ENCODE measurements around the gene SDCCAG8. TPM values are rescaled to one million over a fixed set of nuclear protein-coding genes. Genes with fewer than 3 reads are reported as not detected.

The SDCCAG8 gene
- polyA plus RNA-seq, 4 donors, result 32.5 to 47.3 (median 44.0) TPM

- DNase-seq (ENCODE audit: low read depth in 4 of 4, low spot score in 2 of 4), result no peak
Observed at GRCh38 chr1:243475966-243476365, 220.1 kb downstream of the SDCCAG8 start.

- DNase-seq (ENCODE audit: low read depth in 4 of 4, low spot score in 2 of 4), result no peak
Observed at GRCh38 chr1:243477731-243478290, 222.0 kb downstream of the SDCCAG8 start.

DNA sequence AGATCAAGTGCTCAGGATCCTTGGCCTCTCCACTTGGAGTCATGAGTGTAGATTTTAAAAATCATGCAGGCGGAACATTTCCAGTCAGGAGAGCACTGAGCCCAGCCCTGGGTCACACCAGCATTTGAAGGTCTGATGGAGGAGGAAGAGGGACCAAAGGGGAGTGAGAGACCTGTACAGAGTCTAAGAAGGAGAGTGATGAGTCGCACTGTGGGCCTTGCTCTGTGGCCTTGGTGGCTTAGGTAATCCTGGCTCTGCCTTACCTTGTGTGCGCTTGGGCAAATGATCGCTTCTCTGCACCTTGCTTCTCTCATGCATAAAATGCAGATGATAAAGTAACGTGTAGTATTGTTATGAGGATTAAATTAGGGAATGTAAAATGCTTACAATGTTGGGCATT, 225.3 kb downstream of the SDCCAG8 start:
- no peak for DNase-seq (ENCODE audit: low read depth in 4 of 4, low spot score in 2 of 4)

- no peak for DNase-seq (ENCODE audit: low read depth in 4 of 4, low spot score in 2 of 4)
Observed at GRCh38 chr1:243482141-243483022, 226.5 kb downstream of the SDCCAG8 start.

DNA sequence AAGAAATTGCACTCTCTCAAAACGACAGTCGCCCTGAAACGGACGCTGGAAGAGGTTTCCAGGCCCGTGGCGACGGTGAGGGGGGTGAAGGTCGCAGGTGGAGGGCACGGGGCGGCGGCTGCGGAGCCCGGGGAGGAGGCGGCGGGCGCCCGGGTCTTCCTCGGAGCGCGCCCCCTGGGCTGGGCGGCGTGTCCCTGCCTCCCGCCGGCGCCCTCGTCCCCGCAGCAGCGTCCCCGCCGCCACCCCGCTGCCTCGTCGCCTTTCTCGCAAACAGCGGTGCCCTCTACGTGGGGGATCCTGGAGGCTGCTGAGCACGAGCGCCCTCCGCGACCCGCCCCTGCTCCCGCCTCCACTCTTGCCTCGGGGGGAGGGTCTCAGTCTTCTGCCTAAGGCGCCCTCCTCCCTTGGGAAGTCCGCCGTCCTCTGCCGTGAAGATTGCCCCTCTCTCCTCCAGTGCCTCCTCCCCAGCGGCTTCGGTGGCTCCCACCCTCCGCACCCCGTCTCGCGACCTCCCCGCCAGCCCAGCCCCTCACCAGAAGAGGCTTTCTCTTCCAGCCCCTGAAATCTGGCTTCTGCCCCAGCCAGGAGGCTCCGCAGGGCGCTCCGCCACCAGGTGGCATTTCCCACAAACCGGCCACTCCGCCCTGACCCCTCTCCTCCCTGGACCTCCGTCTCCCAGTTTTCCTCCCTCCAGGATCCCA, 227.4 kb downstream of the SDCCAG8 start:
- no peak for DNase-seq (ENCODE audit: low read depth in 4 of 4, low spot score in 2 of 4)

GRCh38 chr1:243483952-243484351, 228.1 kb downstream of the SDCCAG8 start:
- no peak for DNase-seq (ENCODE audit: low read depth in 4 of 4, low spot score in 2 of 4)

GRCh38 chr1:243487036-243487648, 231.3 kb downstream of the SDCCAG8 start:
- no peak for DNase-seq (ENCODE audit: low read depth in 4 of 4, low spot score in 2 of 4)

- DNase-seq (ENCODE audit: low read depth in 4 of 4, low spot score in 2 of 4), result no peak
Observed at GRCh38 chr1:243487649-243488227, 231.9 kb downstream of the SDCCAG8 start.

GRCh38 chr1:243488459-243489157, 232.8 kb downstream of the SDCCAG8 start:
- no peak for DNase-seq (ENCODE audit: low read depth in 4 of 4, low spot score in 2 of 4)

DNA sequence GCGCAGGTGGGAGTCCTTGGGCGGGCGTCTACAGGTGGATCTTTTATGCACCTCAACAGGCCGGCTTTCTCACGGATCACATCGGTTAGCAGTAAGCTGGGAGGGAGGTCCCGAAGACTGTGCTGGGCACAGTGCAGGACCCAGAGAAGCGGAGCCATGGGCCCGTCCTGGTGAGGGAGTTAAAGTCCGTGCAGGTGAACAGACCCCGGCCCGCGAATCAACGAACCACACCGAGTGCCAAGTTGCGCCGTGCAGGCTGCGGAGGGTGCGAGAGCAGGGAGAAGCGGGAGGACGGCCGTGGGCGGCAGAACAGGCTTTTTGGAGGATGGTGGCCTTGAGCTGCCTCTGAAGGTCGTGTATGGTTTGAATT, 233.3 kb downstream of the SDCCAG8 start:
- no peak for DNase-seq (ENCODE audit: low read depth in 4 of 4, low spot score in 2 of 4)

DNA sequence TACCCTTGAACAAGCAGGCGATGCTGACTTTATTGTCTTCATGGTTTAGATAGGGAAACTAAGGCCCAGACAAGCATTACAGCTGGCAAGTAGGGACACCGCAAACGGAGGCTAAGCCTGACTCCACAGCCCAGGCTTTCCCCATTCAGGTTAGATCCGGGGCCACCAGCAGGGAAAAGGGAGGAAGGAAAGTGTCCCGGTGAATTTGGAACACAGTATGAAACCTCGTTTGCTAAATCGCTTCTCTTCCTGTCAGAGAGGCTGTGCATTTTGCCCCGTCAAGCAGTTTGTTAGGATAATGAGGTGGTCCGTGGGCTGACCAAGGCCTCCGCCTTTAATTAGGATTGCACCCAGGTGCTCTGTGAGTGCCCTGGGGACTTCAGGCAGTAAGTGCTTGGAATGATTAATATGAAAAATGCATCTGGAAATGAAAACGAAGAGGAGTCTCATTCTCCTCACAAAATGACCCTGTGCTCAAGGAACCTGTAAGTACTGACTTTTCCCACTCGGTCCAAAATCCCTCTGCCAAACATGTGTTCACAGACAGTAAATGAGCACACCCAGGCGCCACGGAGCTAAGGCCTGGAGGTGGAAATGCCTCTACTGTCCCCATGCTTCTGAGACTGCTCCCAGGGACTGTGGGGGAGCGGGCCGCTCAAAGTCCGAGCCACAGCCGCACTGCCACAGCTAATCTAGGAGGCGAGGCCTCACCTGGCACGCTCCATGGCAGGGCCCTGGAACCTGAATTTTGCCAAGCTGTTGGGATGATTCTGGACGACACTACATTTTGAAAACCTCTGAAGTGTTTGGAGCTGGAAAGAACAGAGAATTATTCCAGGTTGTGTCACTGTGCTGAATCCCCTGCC, 234.1 kb downstream of the SDCCAG8 start:
- no peak for DNase-seq (ENCODE audit: low read depth in 4 of 4, low spot score in 2 of 4)

DNA sequence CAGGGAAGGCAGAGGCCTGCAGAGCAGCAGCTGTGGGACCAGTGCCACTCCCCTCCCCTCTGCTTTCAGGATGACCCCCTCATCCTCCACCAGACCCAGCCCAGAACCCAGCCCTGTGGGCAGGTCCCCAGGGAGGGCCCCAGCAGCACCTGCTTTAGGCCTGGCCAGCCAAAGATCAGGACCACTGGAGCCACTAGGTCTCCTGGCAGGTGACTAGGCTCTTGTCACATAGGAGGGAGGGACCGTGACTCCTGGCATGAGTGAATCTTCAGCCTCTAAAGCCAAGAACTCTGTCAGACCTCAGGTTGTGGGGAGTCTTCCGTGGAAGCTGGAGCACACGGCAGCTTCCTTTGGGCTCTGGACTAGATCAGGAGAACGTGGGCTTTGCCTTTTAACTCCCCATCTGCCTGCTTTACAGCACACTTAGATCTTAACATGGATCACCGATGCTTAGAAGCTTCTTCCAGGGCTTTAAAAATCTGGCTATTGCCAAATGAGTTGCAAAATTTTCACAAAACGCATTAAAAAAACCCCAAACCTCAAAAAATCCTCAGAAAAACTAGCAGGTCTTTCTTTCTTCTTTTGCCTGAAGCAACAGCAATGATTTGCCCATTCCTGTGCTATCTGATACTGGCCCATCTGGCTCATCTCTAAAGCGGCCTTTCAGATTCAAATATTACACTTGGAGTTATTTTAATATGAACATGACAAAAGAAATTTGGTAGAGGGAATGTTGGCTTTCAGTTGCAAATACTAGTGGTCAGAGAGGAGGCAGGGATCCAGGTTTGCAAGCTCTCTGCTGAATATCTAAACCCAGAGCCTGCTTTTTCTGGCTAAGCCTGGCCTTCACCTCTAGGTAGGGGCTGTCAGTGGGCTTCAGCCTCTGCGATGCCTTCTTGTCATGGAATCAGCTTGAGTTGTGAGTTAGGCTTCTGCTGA, 235.2 kb downstream of the SDCCAG8 start:
- DNase-seq (ENCODE audit: low read depth in 4 of 4, low spot score in 2 of 4), result no peak

- DNase-seq (ENCODE audit: low read depth in 4 of 4, low spot score in 2 of 4), result no peak
Observed at GRCh38 chr1:243493156-243494129, 237.6 kb downstream of the SDCCAG8 start.

DNA sequence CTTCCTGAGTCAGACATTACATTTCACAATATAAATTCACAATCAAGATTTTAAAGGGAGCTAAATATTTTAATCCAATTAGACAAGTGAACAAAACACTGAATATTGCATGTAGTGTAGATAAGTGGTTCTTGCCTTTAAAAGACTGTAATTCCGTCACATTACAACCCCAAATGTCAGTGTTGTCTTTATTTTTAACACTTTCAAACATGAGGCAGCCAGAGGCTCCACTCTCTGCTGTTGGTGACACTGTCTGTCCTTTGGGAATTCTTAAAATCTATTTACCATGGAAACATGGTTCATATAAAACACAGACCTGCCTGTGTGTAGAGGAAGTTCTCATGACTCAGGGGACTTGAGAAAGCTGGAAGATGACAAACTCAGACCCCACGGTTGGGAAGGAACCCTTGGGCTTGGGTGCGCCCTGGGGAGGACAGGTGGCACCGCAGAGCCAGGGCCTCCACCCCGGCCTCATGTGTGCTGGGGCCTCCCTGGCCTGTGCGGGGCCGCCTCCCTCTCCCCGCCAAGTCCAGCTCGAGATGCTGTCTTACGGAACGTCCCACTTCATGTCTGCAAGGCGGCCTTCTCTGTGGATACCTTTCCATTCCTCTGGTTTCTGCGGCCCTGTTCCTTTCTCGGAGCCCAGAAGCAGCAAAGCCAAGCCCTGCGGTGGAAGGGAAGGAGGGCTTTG, 239.0 kb downstream of the SDCCAG8 start:
- DNase-seq (ENCODE audit: low read depth in 4 of 4, low spot score in 2 of 4), result no peak

DNA sequence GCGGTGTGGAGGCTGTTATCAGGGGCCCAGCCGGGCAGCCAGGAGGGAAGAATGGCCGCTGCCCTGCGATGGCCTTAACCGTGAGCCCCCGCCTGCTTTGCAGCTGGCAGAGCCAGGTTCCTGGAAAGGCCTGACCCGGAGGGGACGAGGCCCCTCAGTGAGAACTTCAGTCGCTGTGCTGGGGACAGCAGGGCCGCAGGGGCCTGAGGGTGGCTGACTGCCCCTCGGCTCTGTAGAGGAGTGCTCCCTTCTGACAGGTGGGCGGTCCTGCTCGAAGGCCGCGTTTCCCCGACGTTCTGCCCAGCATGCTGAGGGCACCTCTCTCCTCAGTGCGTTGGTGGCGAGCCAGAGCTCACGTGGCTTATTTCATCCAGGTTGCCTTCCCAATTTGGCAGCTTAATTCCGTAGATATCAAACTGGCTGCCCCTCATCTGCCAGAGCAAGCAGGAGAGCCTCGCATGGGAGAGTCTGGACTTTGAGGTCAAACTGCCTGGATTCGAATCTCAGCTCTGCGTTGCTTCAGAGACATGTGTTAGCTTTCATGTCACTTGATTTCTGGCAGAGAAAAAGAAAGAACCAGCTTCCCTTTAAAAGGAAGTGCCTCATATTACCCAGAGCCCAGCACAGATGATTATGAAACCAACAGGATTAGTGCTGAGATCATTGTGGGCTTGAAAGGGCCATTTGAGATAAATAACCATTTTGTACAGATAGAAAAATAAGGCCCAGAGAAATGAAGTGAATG, 239.8 kb downstream of the SDCCAG8 start:
- no peak for DNase-seq (ENCODE audit: low read depth in 4 of 4, low spot score in 2 of 4)

DNA sequence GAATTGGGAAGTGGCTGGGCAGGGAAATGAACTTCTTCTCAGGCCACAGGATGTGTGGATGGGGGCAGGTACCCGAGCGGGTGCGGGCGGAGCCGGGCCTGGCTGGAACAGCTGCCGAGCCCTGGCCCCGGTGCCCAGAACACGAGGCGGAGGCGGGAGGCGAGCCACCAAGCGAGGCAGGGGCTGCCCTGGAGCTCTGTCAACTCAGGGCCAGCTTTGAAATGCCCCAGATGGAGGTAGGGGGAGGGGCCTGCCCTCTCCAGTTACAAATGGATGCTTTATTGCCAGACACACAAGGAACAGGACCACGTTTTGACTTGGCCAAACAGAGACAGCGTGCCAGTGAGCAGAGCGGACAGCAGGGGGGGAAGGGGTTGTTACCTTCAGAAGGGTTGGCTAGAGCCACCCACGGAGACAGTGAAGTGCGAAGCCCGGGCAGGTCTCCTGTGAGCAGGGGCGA, 240.4 kb downstream of the SDCCAG8 start:
- no peak for DNase-seq (ENCODE audit: low read depth in 4 of 4, low spot score in 2 of 4)

All from left renal cortex interstitium (tissue), 4 donors.